ENCODE measurements around the gene DPH5.

DNA sequence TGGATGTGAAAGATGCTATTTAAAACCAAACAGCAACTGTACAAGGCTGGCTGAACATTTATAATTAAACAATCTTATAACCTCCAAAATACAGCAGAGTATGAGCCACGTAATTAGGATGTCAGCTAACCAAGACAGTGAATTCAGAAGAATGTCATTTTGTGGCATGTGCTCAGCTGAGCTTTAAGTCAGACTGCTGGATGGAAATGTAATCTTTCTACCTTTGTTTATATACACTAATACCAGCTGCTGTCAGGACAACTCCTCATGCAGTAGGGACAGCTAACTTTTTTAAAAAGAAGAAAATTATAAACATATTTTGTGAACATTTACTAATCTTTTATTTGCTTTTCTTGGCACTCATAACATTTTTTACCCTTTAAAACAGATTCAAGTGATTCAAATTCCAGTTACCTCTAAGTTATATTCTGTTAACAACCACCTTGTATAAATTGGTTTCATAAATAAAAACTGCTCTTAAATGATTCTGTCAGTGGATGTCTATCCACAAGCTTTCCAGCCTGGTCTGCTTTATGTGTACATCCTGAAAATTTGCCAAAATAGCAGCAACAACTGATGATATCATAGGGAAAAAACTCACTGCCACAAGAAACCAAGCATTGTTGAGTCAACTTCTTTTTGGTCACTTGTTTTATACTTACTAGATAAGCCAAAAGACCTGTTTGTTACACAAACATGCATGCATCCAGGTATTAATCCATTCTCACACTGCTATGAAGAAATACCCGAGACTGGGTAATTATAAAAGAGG lies 36.1 kb downstream of the DPH5 start:
- TF ChIP-seq, protein P1, sequence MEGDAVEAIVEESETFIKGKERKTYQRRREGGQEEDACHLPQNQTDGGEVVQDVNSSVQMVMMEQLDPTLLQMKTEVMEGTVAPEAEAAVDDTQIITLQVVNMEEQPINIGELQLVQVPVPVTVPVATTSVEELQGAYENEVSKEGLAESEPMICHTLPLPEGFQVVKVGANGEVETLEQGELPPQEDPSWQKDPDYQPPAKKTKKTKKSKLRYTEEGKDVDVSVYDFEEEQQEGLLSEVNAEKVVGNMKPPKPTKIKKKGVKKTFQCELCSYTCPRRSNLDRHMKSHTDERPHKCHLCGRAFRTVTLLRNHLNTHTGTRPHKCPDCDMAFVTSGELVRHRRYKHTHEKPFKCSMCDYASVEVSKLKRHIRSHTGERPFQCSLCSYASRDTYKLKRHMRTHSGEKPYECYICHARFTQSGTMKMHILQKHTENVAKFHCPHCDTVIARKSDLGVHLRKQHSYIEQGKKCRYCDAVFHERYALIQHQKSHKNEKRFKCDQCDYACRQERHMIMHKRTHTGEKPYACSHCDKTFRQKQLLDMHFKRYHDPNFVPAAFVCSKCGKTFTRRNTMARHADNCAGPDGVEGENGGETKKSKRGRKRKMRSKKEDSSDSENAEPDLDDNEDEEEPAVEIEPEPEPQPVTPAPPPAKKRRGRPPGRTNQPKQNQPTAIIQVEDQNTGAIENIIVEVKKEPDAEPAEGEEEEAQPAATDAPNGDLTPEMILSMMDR (IDR thresholded peaks at IDR 0.05), result no peak
- TF ChIP-seq POLR2A (IDR thresholded peaks at IDR 0.05), result no peak

Data from right lobe of liver (tissue), 4 donors.